ENCODE measurements around the gene KRT5.

- TF ChIP-seq POLR2AphosphoS5 (IDR thresholded peaks at IDR 0.05; ENCODE audit: low read depth, low read length) (no peak), TBL1XR1 (IDR thresholded peaks at IDR 0.05; ENCODE audit: borderline replicate concordance, low read length, partially characterized antibody) (no peak), HNRNPL (IDR thresholded peaks at IDR 0.05; ENCODE audit: low read depth, low read length) (no peak), ZNF121 (CRISPR knock-in tag; IDR thresholded peaks at IDR 0.05) (no peak)
Measured at GRCh38 chr12:52508211-52508610, 12.0 kb downstream of the KRT5 start.
